GM12891 (cell line): Measurements from ENCODE around the gene MTA2.
A peak's percentile ranks its signal among the peaks of the same experiment; 100 is the strongest.

Source experiments
- DNase-seq: peaks from one replicate; pipeline ENCODE4 v3.0.0; 2011; ENCODE audit warnings: low spot score; ENCODE audit not compliant: insufficient read length
- FAIRE-seq: peaks from 2 replicates; lab custom pipeline; 2011; peaks lifted over from hg19 to GRCh38; lab: Jason Lieb, UNC
- PAX5 ChIP-seq: IDR thresholded peaks from 2 replicates; pipeline ENCODE4 v1.6.1; 2011; ENCODE audit warnings: low read length, moderate library complexity, mild to moderate bottlenecking; ENCODE audit not compliant: insufficient read depth, severe bottlenecking
- POLR2A ChIP-seq: IDR thresholded peaks from 2 replicates; pipeline ENCODE4 v1.6.1; 2011; ENCODE audit warnings: low read depth, low read length, control low read depth
- POLR2AphosphoS5 ChIP-seq: IDR thresholded peaks from 2 replicates; pipeline ENCODE4 v1.6.1; 2011; ENCODE audit warnings: low read depth, low read length, control low read depth
- POU2F2 ChIP-seq: IDR thresholded peaks from 2 replicates; pipeline ENCODE4 v1.6.1; 2011; ENCODE audit warnings: low read depth, mild to moderate bottlenecking, control low read depth, low read length, moderate library complexity
- SPI1 ChIP-seq: IDR thresholded peaks from 2 replicates; pipeline ENCODE4 v1.6.1; 2011; ENCODE audit warnings: low read depth, low read length, control low read depth
- TAF1 ChIP-seq: IDR thresholded peaks from 2 replicates; pipeline ENCODE4 v1.6.1; 2011; ENCODE audit warnings: low read depth, low read length, control low read depth

MTA2 gene

DNA sequence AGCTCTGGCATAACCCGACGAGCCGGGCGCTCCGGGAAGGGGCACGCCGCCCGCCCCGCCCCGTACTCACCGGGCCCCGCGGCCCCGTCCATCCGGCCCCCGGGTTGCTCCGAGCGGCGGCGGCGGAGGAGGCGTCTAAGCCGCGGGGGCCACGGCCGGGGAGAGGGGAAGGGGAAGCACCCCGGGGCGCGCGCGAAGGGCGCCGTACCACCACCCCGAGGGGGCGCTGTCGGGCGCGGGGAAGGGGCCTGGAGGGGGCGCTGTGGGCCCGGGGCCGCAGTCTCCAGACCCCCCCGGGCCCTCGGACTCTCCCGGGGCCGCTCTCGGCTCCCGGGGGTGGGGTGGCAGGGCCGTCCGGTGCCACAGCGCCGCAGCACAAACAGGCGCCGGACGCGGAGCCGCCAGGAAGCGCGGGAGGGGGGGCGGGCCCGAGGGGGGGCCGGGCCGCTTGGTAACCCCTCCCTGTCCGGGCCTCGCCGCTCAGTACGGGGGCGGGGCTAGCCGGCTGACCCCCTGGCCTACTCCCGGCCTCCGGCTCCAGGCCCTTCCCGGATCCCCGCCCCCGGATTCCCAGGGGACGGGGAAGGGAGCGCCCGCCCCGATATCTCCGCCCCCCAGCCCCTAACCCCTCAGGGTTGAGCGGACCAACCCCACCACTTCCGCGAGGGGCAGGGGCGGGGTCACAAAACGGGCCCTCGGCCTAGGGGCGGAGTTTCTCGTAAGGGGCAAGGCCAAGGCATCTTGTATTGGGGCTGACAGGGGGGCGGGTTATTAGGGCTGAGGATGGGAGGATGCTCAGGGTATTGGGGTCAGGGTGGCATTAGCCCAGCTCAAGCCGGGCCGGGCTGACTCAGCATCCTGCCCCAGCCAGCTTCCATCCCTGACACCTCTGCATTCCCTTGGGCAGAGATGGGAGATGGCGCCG is 11.0 kb upstream of the MTA2 start, which contains the start of the genes EML3 and ROM1:
EML3 (minus strand) TSS at position 410 of the 925 bp plus-strand sequence; CDS start at position 92, 318 bp downstream.
ROM1 (plus strand) TSS at position 892 of the 925 bp plus-strand sequence; CDS start at position 917, 25 bp downstream.
- FAIRE-seq = peak; percentile 84
- peak; percentile 96 for DNase-seq
- TF ChIP-seq TAF1 = no peak
- no peak; the same call in 1 of the 2 replicates for TF ChIP-seq POLR2A
- no peak for TF ChIP-seq POLR2AphosphoS5
- TF ChIP-seq SPI1 = no peak
- TF ChIP-seq PAX5 = no peak
- no peak for TF ChIP-seq POU2F2

DNA sequence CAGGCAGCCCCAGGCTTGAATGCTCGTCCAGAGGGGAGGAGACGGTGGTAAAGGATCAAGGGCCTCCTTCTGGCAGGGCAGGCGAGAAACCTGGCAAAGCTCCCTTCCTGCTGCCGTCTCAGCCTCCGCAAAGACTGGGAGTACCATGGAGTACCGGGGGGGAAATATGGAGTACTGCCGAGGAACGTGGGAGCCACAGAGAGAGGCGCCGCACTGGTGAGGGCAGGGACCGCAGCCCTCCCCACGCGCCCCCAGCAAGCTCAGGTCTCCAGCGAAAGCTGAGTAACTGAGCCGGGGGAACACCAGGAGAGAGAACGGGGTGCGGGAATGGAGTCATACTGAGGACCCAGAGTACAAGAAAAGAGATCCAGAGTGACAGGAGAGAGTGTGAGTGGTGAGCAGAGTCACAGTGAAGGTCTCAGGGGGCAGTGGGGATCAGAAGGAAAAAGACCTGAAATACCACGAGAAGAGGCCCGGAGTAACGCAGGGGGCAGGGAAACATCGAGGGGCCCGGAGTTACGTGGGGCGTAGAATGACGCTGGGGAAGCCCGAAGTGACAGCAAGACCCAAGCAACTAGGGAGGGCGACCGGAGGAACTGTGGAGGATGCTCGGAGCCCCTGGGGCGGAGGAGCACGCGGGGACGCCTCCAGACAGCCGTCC is 10.2 kb upstream of the MTA2 start:
- TF ChIP-seq SPI1 (no peak), POLR2AphosphoS5 (no peak), TAF1 (peak; percentile 58), POLR2A (peak; percentile 33), PAX5 (no peak), POU2F2 (no peak)
- peak; percentile 66 for DNase-seq
- peak; percentile 55 for FAIRE-seq

DNA sequence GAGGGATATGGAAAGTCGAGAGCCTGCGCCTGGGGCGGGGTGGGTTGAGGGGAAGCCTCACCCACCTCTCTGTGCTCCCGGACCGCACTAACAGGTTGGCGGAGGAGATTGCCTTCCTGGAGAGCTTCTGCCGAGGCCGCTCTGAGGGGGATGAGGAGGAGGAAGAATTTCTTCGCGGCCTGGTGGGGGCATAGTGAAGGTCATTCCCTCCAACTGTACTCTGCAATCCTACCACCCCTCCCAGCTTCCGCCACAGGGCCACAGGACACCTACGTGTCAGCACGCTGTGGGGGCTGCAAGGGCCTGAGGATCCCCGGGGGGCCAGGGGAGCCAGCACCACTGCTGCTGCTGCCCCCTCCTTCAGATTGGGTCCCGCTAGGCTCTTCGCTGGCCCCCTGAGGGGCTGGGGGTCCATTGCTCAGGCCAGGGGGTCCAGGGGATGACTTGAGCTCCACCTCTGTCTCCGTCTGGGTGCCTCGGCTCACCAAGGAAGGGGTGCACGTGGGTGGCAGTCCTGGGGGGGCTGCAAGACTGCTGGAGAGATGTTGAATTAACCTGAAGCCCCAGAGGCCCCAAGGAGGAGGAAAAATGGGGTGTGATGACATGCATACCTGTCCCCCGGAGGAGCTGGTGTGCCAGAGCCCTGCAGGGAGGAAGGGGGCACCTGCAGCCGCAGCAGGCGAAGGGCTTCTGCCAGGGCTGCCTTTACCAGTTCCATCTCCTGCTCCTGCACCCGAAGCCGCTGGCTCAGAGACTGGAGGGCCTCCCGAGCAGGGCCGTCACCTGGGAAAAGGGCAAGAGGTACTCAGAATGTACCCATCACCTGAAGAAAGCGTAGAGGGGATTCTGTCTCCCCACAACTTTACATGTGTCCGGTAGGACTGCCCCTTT is 9.4 kb upstream of the MTA2 start:
- no peak for TF ChIP-seq TAF1
- no peak for TF ChIP-seq POLR2AphosphoS5
- no peak for TF ChIP-seq POLR2A
- no peak for TF ChIP-seq SPI1
- TF ChIP-seq POU2F2 = no peak
- TF ChIP-seq PAX5 = no peak
- FAIRE-seq (peak; percentile 69), DNase-seq (no peak)

DNA sequence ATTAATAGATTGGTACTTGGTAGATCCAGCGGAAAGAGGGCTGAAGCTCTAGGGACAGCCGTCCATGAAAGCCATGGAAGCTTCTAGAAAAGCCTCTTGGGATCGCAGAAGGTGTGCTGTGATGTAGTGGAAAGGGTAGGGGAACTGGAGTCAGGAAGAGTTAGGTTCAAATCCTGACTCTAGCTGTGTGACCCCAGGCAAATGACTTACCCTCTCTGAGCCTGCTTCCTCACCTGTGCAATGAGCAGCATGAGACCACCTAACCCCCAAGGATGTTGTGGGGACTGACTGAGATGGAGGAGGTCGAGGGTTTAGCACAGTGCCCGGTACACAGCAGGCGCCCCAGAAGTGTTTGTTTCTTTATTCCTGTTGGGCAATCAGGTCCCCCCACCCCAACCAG is 8.7 kb upstream of the MTA2 start:
- DNase-seq (no peak), FAIRE-seq (no peak)
- TF ChIP-seq SPI1 = no peak
- no peak for TF ChIP-seq TAF1
- TF ChIP-seq POLR2A = no peak
- TF ChIP-seq POLR2AphosphoS5 = no peak
- TF ChIP-seq POU2F2 = no peak
- TF ChIP-seq PAX5 = no peak

DNA sequence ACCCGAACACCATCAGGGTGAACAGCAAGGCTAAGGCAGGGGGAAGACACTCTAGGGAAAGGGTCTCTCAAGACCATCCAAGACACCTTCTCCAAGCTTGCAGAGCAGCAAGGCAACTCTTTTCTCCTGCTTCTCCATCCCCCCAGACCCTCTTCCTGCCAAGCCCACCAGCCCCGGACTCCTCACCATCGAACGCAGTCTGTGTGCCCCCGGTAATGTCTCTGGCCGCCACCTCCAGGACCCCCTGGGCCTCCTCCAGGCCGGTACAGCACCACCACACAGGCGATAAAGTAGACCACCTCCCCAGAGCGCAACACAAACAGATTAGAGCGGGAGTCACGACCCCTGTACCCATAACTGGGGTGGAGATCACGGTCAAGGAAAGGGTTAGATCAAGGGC is 7.1 kb upstream of the MTA2 start:
- TF ChIP-seq SPI1 (no peak), POLR2AphosphoS5 (no peak), POLR2A (no peak), POU2F2 (no peak), PAX5 (no peak), TAF1 (no peak)
- no peak for FAIRE-seq
- no peak for DNase-seq

- TF ChIP-seq POLR2AphosphoS5 = no peak
- no peak for TF ChIP-seq TAF1
- no peak for TF ChIP-seq POLR2A
- no peak for TF ChIP-seq PAX5
- TF ChIP-seq POU2F2 = no peak
- TF ChIP-seq SPI1 = no peak
- no peak for FAIRE-seq
Measured at GRCh38 chr11:62607714-62608113, 6.0 kb upstream of the MTA2 start.

GRCh38 chr11:62605902-62606301 is 4.2 kb upstream of the MTA2 start:
- FAIRE-seq (no peak), DNase-seq (no peak)
- TF ChIP-seq POU2F2 (no peak), POLR2AphosphoS5 (no peak), SPI1 (no peak), PAX5 (no peak), TAF1 (no peak), POLR2A (no peak)

More at GRCh38 chr11:62607714-62608113, 6.0 kb upstream of the MTA2 start:
- no peak for DNase-seq

GRCh38 chr11:62605467-62605866 is 3.8 kb upstream of the MTA2 start:
- FAIRE-seq (no peak), DNase-seq (no peak)
- TF ChIP-seq TAF1 (no peak), PAX5 (no peak), POU2F2 (no peak), POLR2A (no peak), SPI1 (no peak), POLR2AphosphoS5 (no peak)

DNA sequence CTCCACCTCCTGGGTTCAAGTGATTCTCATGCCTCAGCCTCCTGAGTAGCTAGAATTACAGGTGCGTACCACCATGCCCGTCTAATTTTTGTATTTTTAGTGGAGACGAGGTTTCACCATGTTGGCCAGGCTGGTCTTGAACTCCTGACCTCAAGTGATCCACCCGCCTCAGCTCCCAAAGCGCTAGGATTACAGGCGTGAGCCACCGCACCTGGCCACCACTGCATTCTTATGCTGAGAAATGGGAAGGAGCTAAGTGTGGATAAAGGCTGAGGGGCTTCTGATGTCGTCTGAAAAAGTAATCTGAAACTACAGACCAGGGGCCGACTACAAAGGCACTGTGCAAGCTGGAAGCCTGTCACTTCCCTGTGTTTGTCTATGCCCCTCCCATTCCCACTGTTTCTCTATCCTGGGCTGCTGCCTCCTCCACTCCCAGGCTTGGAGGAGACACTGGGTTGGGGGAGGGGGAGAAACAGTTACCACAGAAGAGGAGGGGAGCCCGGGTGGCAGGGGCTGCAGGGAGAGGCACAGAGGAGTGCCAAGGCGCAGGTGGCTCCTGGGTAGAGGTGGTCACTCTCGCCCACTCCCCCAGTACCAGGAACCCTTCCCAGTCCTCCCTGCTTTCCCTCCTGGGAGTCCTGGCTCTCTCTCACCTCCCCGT is 2.9 kb upstream of the MTA2 start:
- FAIRE-seq = no peak

More for the DNA sequence above, 2.9 kb upstream of the MTA2 start:
- TF ChIP-seq POLR2A (no peak), POU2F2 (no peak), SPI1 (no peak), TAF1 (no peak), POLR2AphosphoS5 (no peak), PAX5 (no peak)
- DNase-seq = no peak
